GM12874 (cell line): ENCODE measurements around the gene RAB1B.

Source experiments
- CTCF ChIP-seq: IDR thresholded peaks from 2 replicates; pipeline ENCODE4 v1.5.1; 2011; ENCODE audit warnings: low read depth, mild to moderate bottlenecking, control low read depth, low read length, moderate library complexity; ENCODE audit not compliant: insufficient read depth

Gene RAB1B

DNA sequence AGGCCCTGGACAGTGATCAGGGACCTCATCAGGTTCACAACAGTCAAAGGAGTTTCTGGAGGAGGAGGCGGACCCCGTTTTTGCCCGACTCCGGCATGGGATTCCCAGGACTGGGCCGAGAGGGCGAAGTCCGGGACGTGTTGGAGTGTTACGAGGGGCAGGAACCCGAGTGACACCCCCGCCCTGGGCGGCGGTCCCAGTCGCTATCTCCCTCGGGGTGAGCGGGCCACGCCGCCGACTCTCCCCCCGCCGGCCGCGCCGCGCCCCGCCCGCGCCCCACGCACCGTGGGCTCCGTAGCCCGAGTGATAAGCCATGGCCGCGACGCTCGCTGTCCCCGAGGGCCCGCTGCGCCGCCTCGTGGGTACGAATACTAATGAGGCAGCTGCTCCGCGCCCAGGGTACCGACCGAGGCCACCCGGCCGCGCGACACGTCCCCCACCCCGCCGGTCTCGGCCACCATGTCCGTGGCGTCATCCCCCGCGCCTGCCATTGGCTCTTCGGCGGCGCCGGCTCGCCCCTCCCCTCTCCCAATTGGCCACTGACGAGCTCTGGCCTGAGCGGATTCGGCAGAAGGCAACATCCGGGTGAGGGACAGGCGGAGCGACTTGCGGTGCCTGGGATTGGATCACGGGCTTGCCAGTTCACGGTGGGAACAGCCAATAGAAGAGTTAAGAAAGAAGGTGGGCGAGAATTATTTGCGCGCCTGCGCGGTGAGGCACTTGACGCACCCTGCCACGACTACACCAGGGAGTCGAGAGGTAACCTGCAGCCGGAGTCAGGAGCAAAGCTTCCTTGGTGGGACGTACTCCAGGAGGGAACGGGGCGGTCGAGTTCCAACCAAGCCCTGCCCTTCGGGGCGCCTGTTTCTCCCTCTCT is 20.5 kb downstream of the RAB1B start, which contains the start of gene YIF1A:
Gene YIF1A (minus strand): TSS at position 473 of the 877 bp plus-strand sequence. CDS start 158 bp downstream, at position 315.
- no peak for TF ChIP-seq CTCF

DNA sequence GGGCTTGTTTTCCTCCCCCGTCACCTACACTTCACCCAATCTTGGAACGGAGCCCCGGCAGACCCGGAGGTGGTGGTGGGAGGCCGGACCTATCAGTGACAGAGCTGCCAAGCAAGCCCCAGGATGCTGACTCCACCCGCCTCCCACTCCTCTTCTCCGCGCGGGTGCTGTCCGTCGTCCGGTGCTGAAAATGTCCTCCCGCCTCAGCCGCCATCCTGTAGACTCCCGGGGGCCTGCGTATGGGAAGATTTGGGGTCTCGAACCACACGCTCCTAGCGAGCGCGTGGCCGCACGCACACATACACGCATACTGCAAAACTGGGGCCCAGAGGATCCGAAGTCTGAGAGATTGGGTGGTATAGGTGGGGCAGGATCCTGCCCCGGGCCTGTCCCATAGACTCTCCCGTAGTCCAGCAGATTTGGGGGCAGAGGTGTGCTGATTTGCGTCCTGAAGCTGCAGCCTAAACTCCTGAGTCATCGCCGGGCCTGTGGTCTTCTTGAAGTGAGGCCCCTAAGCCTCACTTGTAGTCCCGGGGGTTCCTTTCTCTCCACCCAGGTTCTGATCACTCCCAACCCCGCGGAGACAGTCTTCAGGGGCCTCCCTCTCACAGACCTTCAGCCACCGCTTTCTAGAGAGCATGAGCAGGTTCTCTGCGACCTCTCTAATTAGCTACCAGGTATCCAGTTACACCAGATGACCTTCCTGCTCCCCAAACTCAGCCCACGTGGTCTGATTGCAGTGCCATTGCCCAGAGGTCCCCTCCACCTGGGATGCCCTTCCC is 21.3 kb downstream of the RAB1B start:
- TF ChIP-seq CTCF = no peak

GRCh38 chr11:66290330-66290621 is 21.8 kb downstream of the RAB1B start:
- TF ChIP-seq CTCF = no peak

GRCh38 chr11:66291303-66291705 is 22.9 kb downstream of the RAB1B start:
- no peak for TF ChIP-seq CTCF

GRCh38 chr11:66291706-66292542 is 23.5 kb downstream of the RAB1B start, which contains the start of gene TMEM151A:
Gene TMEM151A (plus strand): TSS chr11:66291894. CDS start chr11:66292014, 120 bp downstream.
- TF ChIP-seq CTCF = no peak

DNA sequence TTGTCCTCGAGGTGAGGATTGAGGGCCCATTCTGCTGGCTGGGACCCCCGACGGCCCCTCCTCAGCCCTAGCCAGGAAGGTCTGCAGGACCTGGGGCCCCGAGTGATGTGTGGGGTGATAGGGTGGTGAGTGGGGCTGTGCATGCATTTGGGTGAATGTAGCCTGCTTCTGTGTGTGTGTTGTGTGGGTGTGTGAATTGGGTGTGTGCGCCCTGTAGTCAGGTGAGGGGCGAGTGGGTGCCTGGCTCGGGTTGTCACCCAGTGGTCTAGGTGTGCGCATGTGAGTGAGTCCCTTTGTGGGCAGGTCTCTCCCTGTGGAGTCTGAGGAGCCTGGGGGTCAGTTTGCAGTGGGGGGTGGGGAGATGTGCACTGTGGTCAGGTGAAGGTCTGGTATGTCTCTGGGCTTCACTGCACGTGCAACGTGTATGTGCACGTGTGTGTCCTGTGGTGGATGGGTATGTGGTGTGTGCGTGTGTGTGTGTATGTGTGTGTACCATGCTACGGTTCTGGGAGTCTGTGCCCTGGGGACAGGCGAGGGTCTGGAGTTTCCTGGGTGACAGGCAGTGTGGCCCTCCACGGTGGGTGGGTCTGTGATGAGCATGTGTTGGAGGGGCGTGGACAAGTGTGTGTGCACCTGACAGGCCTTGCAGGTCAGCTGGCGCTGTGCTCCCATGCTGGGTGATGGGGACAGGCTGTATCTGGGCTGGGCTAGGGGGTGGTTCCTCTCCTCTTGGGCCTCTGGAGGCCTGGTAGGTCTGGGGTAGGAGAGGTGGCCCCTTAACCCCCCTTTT is 24.3 kb downstream of the RAB1B start:
- TF ChIP-seq CTCF = no peak
